Liver (tissue), 9 donors: Measurements from ENCODE around the gene NINJ1. TPM values are rescaled to one million over a fixed set of nuclear protein-coding genes. Genes with fewer than 3 reads are reported as not detected.

ENCODE experiments used
- DNase-seq: peaks from one replicate; pipeline ENCODE4 v3.0.0-alpha.2; 2017; ENCODE audit warnings: low spot score
- H3K27ac ChIP-seq, 2 donors: one replicate each; pipeline ENCODE4 v1.7.0; 2013; ENCODE audit warnings: inconsistent platforms in 2 of 2, low read length in 2 of 2, control low read depth in 1 of 2, low read depth in 1 of 2, mild to moderate bottlenecking in 1 of 2
- H3K27me3 ChIP-seq, 4 donors: one replicate each; pipeline versions ENCODE4 v1.6.1 to v1.7.0; 2013; ENCODE audit warnings: low read length in 3 of 4, inconsistent platforms in 1 of 4, mild to moderate bottlenecking in 1 of 4, moderate library complexity in 1 of 4; ENCODE audit not compliant: control insufficient read depth in 4 of 4, insufficient read depth in 4 of 4
- H3K36me3 ChIP-seq, 4 donors: one replicate each; pipeline versions ENCODE4 v1.6.1 to v1.7.0; 2013; ENCODE audit warnings: low read length in 3 of 4, mild to moderate bottlenecking in 3 of 4, low read depth in 1 of 4, moderate library complexity in 1 of 4; ENCODE audit not compliant: control insufficient read depth in 4 of 4, insufficient read depth in 3 of 4
- H3K4me1 ChIP-seq, 4 donors: one replicate each; pipeline versions ENCODE4 v1.6.1 to v1.7.0; 2013; ENCODE audit warnings: low read length in 3 of 4, mild to moderate bottlenecking in 3 of 4, moderate library complexity in 1 of 4; ENCODE audit not compliant: control insufficient read depth in 4 of 4, insufficient read depth in 4 of 4
- H3K4me3 ChIP-seq, 3 donors: one replicate each; pipeline versions ENCODE4 v1.6.1 to v1.7.0; 2013; ENCODE audit warnings: low read length in 3 of 3, control low read depth in 1 of 3, low read depth in 1 of 3, mild to moderate bottlenecking in 1 of 3
- H3K9ac ChIP-seq, 2 donors: one replicate each; pipeline ENCODE4 v1.7.0; 2013; ENCODE audit warnings: low read length in 2 of 2, mild to moderate bottlenecking in 2 of 2, moderate library complexity in 2 of 2, control low read depth in 1 of 2, low read depth in 1 of 2
- H3K9me3 ChIP-seq, 4 donors: one replicate each; pipeline versions ENCODE4 v1.6.1 to v1.7.0; 2013; ENCODE audit warnings: low read length in 3 of 4; ENCODE audit not compliant: control insufficient read depth in 4 of 4
- EGR1 ChIP-seq, 2 donors: IDR thresholded peaks; 2 replicates each; pipeline ENCODE4 v1.6.1; 2016 to 2018; ENCODE audit warnings: antibody characterized with exemption in 2 of 2, low read depth in 2 of 2
- FOXA2 ChIP-seq: IDR thresholded peaks from 2 replicates; pipeline ENCODE4 v1.6.1; 2016; ENCODE audit warnings: antibody characterized with exemption
- GABPA ChIP-seq, 2 donors: IDR thresholded peaks in 1 of 2; conservative IDR thresholded peaks in 1 of 2; 2 replicates each; pipeline ENCODE4 v1.6.1; 2016; ENCODE audit warnings: antibody characterized with exemption in 2 of 2, mild to moderate bottlenecking in 1 of 2, moderate library complexity in 1 of 2
- HNF4A ChIP-seq, 2 donors: conservative IDR thresholded peaks; 2 replicates each; pipeline ENCODE4 v1.6.1; 2016; ENCODE audit warnings: antibody characterized with exemption in 2 of 2, mild to moderate bottlenecking in 2 of 2
- HNF4G ChIP-seq: IDR thresholded peaks from 2 replicates; pipeline ENCODE4 v1.6.1; 2016; ENCODE audit warnings: antibody characterized with exemption
- JUND ChIP-seq, 2 donors: IDR thresholded peaks; 2 replicates each; pipeline ENCODE4 v1.6.1; 2016; ENCODE audit warnings: antibody characterized with exemption in 2 of 2
- NR2F2 ChIP-seq: IDR thresholded peaks from 2 replicates; pipeline ENCODE4 v1.6.1; 2016; ENCODE audit warnings: antibody characterized with exemption
- RXRA ChIP-seq, 2 donors: IDR thresholded peaks; 2 replicates each; pipeline ENCODE4 v1.6.1; 2017 to 2018; ENCODE audit warnings: antibody characterized with exemption in 2 of 2, mild to moderate bottlenecking in 1 of 2
- SP1 ChIP-seq: IDR thresholded peaks from 2 replicates; pipeline ENCODE4 v1.6.1; 2018; ENCODE audit warnings: antibody characterized with exemption, mild to moderate bottlenecking
- YY1 ChIP-seq: IDR thresholded peaks from 2 replicates; pipeline ENCODE4 v1.6.1; 2016; ENCODE audit warnings: antibody characterized with exemption, mild to moderate bottlenecking
- WGBS: extraction: QIAGEN DNeasy Blood & Tissue Kit; methylation state at CpG from one replicate; pipeline ENCODE4 v1.1.7; 2013; 5-methylcytosine and 5-hydroxymethylcytosine counted together
- polyA plus RNA-seq, 2 donors: library from polyadenylated mRNA; stranded (reverse) in 1 of 2; unstranded in 1 of 2; fragments of 200-250 nt in 1 of 2; fragments of >200 nt in 1 of 2; fragmentation: Nextera tagmentation in 1 of 2; extraction: Ambion mirVana in 1 of 2; gene quantifications; one replicate each; pipeline versions ENCODE4 v1.2.1 to v1.2.3, GENCODE V29; 2013 to 2015
- total RNA-seq, 2 donors: library from RNA; depleted of rRNA; stranded (reverse); fragments of >200 nt; gene quantifications; one replicate each; pipeline ENCODE4 v1.2.3, GENCODE V29; 2014
- TF ChIP-seq, protein P1 (sequence below): IDR thresholded peaks from 2 replicates; pipeline ENCODE4 v1.6.1; 2016; ENCODE audit warnings: antibody characterized with exemption
- TF ChIP-seq, protein P2 (sequence below): IDR thresholded peaks from 2 replicates; pipeline ENCODE4 v1.6.1; 2016; ENCODE audit warnings: antibody characterized with exemption, mild to moderate bottlenecking
- donor health status: healthy.
- donor health status: healthy.
- donor health status: healthy.
- donor health status: healthy.
- donor health status: healthy.

The NINJ1 gene
- total and polyA plus RNA-seq, 4 donors: 31.2 to 72.1 (median 55.2) TPM

DNA sequence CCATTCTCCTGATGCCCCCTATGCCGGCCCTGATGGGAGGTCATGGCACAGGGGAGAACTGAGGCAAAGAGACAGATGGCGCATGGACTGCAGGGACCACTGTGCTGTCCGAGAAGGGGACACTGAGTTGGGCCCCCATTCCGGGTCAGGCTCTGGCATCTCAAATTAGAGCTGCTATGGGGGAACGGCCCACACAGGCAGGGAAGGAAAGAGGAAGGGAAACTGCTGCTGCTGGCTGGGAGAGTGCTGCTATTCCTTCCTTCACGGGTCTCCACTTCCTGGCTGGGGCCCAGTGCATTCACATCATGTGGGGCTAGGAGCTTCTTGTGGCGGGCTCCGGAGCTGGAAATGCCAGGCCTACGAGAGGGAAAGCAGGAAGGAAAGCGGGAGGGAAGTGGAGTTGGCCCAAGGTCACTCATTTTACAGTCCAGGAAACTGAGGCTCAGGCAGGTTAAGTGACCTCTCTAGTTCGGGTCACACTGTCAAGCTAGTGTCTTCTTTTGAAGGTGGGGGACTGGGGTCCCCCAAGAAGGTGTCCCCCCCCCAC, 39.3 kb downstream of the NINJ1 start:
- 64% methylated on average over 11 of the region's 11 CpGs for WGBS
- Histone ChIP-seq H3K4me1 (peaks cover 6 to 34% (median 20%) of the 10 kb centered on the region in 4 donors), H3K4me3 (peak overlapping the region in 1 of 3 donors; percentile 50), H3K27ac (peak overlapping the region; percentile 89 to 94), H3K9me3 (no peaks in the 10 kb centered on the region), H3K36me3 (no peaks in the 10 kb centered on the region), H3K27me3 (no peaks in the 10 kb centered on the region), H3K9ac (peak overlapping the region; percentile 23 to 71)
- no peak for DNase-seq
- peak; percentile 28 for TF ChIP-seq NR2F2
- no peak for TF ChIP-seq RXRA (IDR thresholded peaks at IDR 0.05)

DNA sequence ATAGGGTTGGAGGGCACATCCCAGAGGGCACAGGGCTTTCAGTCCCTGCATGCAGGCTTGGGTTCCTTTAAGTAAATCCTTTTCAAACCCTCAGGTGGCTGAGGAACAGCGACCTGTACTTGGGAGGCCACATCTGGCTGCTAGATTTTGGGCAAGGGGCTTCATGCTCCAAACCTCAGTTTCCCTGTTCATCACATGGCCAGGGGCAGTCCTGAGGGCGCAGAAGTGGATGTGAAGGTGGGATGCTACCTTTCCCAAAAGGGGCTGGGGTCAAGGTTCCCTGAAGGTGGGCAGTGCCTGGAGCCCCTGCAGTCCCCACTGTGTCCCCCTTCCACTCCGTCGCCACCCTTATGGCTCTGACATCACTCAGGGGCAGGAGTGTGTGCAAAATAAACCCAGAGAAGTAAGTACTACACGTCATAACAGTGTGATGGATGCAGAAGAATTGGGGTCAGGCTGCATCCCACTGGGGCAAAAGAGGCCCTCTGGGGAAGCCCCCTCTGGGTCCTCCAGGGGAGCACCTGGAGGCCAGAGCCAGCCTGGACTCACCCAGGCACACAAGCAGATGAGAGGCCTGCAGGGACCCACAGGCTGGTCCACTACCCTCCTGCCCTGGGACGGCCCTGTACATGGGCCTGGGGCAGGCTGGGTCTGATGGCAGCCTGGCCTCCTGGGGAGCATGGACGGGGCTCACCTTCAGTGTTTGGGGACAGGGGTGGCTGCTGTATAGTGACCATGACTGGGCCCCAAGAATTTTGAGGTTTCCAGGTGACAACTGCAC, 40.0 kb downstream of the NINJ1 start:
- peak overlapping the region; percentile 89 to 94 for H3K27ac ChIP-seq
- no peaks in the 10 kb centered on the region for H3K27me3 ChIP-seq
- H3K36me3 ChIP-seq: no peaks in the 10 kb centered on the region
- H3K9me3 ChIP-seq: no peaks in the 10 kb centered on the region
- peaks cover 6 to 31% (median 19%) of the 10 kb centered on the region in 4 donors for H3K4me1 ChIP-seq
- H3K9ac ChIP-seq: no peak overlapping the region
- DNase-seq: no peak
- TF ChIP-seq SP1 (no peak), HNF4A (conservative IDR thresholded peaks at IDR 0.05) (no peak), NR2F2 (no peak), GABPA (IDR thresholded peaks at IDR 0.05 in 1 of 2, conservative IDR thresholded peaks at IDR 0.05 in 1 of 2) (no peak), EGR1 (IDR thresholded peaks at IDR 0.05; ENCODE audit: low read depth in 2 of 2) (no peak), JUND (IDR thresholded peaks at IDR 0.05) (no peak), YY1 (no peak), RXRA (IDR thresholded peaks at IDR 0.05) (no peak), HNF4G (no peak)
- TF ChIP-seq, protein P1, sequence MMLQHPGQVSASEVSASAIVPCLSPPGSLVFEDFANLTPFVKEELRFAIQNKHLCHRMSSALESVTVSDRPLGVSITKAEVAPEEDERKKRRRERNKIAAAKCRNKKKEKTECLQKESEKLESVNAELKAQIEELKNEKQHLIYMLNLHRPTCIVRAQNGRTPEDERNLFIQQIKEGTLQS: no peak
- no peak overlapping the region for H3K4me3 ChIP-seq
- 73% methylated on average over 7 of the region's 7 CpGs for whole genome bisulfite sequencing

DNA sequence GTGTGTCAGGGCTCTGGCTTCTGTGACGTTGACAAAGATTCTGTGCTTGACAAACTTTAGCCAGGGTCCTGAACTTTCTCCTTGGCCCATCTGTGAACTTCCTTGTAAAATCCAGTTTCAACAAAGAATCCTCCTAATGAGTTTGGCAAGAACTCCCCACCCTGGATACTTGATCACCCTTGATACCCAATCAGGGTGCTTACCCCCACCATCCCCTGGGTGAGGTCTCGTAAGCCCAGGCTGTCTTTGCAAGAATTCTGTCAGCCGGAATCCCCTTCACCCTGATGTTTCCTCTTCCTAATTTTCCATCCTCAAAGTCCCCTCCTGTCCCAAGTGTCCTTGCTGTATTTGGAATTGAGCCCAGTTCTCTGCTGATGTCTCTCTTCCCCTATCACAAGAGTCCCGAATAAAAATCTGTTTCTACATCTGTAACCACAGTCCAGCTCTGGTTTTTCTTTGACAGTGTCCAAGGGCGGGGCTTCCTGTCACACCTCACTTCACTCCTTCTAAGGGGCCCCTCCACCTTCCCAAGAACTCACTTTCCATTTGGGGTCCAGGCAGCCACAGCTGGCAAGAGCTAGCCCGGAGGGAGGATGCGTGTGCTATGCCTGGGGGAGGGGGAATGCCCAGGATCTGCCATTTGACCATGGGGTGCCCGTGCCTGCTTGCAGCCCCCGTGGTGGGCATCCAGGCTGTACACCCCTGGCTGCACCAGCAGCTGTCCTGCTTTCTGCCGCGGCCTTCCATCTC, 40.7 kb downstream of the NINJ1 start:
- Histone ChIP-seq H3K4me3 (no peak overlapping the region), H3K36me3 (no peaks in the 10 kb centered on the region), H3K9me3 (no peaks in the 10 kb centered on the region), H3K4me1 (peaks cover 6 to 31% (median 18%) of the 10 kb centered on the region in 4 donors), H3K27me3 (no peaks in the 10 kb centered on the region), H3K27ac (no peak overlapping the region), H3K9ac (no peak overlapping the region)
- TF ChIP-seq, protein P2, sequence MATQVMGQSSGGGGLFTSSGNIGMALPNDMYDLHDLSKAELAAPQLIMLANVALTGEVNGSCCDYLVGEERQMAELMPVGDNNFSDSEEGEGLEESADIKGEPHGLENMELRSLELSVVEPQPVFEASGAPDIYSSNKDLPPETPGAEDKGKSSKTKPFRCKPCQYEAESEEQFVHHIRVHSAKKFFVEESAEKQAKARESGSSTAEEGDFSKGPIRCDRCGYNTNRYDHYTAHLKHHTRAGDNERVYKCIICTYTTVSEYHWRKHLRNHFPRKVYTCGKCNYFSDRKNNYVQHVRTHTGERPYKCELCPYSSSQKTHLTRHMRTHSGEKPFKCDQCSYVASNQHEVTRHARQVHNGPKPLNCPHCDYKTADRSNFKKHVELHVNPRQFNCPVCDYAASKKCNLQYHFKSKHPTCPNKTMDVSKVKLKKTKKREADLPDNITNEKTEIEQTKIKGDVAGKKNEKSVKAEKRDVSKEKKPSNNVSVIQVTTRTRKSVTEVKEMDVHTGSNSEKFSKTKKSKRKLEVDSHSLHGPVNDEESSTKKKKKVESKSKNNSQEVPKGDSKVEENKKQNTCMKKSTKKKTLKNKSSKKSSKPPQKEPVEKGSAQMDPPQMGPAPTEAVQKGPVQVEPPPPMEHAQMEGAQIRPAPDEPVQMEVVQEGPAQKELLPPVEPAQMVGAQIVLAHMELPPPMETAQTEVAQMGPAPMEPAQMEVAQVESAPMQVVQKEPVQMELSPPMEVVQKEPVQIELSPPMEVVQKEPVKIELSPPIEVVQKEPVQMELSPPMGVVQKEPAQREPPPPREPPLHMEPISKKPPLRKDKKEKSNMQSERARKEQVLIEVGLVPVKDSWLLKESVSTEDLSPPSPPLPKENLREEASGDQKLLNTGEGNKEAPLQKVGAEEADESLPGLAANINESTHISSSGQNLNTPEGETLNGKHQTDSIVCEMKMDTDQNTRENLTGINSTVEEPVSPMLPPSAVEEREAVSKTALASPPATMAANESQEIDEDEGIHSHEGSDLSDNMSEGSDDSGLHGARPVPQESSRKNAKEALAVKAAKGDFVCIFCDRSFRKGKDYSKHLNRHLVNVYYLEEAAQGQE: no peak
- TF ChIP-seq NR2F2 (peak; percentile 19), FOXA2 (no peak), RXRA (IDR thresholded peaks at IDR 0.05) (no peak)
- DNase-seq: no peak
- 60% methylated on average over 11 of the region's 11 CpGs for WGBS
